ENCODE data around the gene METTL16. TPM values are rescaled to one million over a fixed set of nuclear protein-coding genes. Genes with fewer than 3 reads are reported as not detected.
"Not testable (repeated sequence)": the region's sequence is repeated elsewhere in the genome, so short reads cannot be mapped to it uniquely, and the experiment has no call there.

Gene METTL16
- total and polyA plus RNA-seq, 7 donors = 11.2 to 33.0 (median 23.5) TPM

DNA sequence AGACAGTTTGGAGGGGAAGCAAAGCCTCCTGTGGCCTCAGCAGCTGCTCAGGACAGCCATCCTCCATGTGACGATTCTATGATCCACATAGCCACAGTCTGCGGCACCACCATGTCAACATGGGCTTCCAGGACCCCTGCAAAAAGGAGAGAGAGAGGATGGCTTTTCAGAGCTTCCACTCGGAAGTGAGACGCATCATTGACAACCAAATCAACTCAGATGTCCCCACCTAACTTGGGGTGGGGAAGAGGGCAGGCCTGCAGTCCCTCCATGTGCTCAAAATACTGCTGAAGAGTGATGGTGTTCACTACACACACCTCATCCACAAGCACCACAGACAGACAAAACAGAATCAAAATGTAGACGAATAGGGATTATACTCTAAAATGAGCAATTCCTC lies 5.9 kb upstream of the METTL16 start:
- DNase-seq = no peak
- Histone ChIP-seq H3K4me1 (no peaks in the 10 kb centered on the region), H3K4me3 (no peak overlapping the region), H3K27me3 (ENCODE audit: insufficient read depth in 3 of 3, low read length in 2 of 3) (no peaks in the 10 kb centered on the region), H3K36me3 (ENCODE audit: insufficient read depth in 1 of 2, low read depth in 1 of 2) (no peaks in the 10 kb centered on the region), H3K9me3 (no peaks in the 10 kb centered on the region), H3K27ac (no peak overlapping the region)
- intact Hi-C loops (cut with DNase I) = loop anchor here in 1 of 2 donors (10.0 kb wide), 1 partner anchor 187 kb away; no protein-coding TSS in a partner anchor
- no peak for ATAC-seq
- WGBS, 3 donors = 82 to 91% (median 88%) methylated on average over 5 of the region's 5 CpGs
- TF ChIP-seq, protein P1, sequence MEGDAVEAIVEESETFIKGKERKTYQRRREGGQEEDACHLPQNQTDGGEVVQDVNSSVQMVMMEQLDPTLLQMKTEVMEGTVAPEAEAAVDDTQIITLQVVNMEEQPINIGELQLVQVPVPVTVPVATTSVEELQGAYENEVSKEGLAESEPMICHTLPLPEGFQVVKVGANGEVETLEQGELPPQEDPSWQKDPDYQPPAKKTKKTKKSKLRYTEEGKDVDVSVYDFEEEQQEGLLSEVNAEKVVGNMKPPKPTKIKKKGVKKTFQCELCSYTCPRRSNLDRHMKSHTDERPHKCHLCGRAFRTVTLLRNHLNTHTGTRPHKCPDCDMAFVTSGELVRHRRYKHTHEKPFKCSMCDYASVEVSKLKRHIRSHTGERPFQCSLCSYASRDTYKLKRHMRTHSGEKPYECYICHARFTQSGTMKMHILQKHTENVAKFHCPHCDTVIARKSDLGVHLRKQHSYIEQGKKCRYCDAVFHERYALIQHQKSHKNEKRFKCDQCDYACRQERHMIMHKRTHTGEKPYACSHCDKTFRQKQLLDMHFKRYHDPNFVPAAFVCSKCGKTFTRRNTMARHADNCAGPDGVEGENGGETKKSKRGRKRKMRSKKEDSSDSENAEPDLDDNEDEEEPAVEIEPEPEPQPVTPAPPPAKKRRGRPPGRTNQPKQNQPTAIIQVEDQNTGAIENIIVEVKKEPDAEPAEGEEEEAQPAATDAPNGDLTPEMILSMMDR (IDR thresholded peaks at IDR 0.05) = no peak

DNA sequence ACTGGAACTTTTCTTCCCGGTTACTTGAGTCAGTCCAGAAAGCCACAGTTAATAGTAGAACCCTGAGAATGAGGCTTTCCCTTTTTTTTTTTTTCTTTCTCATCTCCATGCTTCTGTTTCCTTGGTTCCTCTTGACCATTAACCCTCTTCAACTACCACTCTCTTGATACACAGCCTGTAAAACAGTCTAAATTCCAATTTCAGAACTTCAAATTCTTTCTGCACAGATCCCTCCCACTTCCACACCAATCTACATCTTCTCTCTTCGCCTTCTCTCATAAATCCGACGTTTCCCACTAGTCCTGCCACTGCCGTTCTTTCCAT lies 588 bp downstream of the METTL16 start:
- TF ChIP-seq, protein P1 (IDR thresholded peaks at IDR 0.05) = no peak

DNA sequence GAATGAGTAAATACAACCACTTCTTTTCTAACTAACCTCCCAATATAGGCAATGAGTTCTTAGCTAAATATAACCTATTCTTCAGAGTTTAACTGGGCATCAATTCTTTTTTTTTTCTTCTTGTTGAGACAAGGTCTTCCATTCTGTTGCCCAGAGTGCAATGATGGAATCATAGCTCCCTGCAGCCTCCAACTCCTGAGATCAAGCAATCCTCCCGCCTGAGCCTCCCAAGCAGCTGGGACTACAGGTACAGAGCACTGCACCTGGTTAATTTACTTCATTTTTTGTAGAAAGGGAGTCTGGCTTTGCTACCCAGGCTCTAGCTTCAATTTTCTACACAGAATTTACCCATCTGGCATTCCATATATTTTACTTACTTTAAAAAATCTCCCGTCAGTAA lies 1.1 kb downstream of the METTL16 start:
- DNase-seq (no peak), ATAC-seq (no peak)
- H3K27me3 ChIP-seq (ENCODE audit: insufficient read depth in 3 of 3, low read length in 2 of 3) = no peaks in the 10 kb centered on the region
- intact Hi-C loops (cut with DNase I) = loop anchor here (2.0 to 10.0 kb wide), 3 partner anchors 82 to 197 kb away; partner anchors contain the start of gene PAFAH1B1 (in 1 of the 2)
- H3K36me3 ChIP-seq (ENCODE audit: insufficient read depth in 1 of 2, low read depth in 1 of 2) = no peaks in the 10 kb centered on the region
- peak overlapping the region; percentile 93 for H3K4me3 ChIP-seq
- no peaks in the 10 kb centered on the region for H3K9me3 ChIP-seq
- peak overlapping the region; percentile 91 for H3K27ac ChIP-seq
- H3K4me1 ChIP-seq = peaks cover 20% of the 10 kb centered on the region
- WGBS, 3 donors = 58 to 68% (median 60%) methylated on average over 2 of the region's 2 CpGs
- TF ChIP-seq, protein P1 (IDR thresholded peaks at IDR 0.05) = no peak

More for the DNA sequence above, 588 bp downstream of the METTL16 start:
- Histone ChIP-seq H3K36me3 (ENCODE audit: insufficient read depth in 1 of 2, low read depth in 1 of 2) (no peaks in the 10 kb centered on the region), H3K4me1 (peaks cover 20% of the 10 kb centered on the region), H3K9me3 (no peaks in the 10 kb centered on the region), H3K4me3 (peak overlapping the region; percentile 93), H3K27me3 (ENCODE audit: insufficient read depth in 3 of 3, low read length in 2 of 3) (no peaks in the 10 kb centered on the region), H3K27ac (peak overlapping the region; percentile 91)
- intact Hi-C loops (cut with DNase I) = loop anchor here (2.0 to 10.0 kb wide), 3 partner anchors 82 to 196 kb away; partner anchors contain the start of gene PAFAH1B1 (in 1 of the 2)
- ATAC-seq = no peak
- WGBS, 3 donors = 0 to 2% (median 1%) methylated on average over 5 of the region's 5 CpGs
- no peak for DNase-seq

DNA sequence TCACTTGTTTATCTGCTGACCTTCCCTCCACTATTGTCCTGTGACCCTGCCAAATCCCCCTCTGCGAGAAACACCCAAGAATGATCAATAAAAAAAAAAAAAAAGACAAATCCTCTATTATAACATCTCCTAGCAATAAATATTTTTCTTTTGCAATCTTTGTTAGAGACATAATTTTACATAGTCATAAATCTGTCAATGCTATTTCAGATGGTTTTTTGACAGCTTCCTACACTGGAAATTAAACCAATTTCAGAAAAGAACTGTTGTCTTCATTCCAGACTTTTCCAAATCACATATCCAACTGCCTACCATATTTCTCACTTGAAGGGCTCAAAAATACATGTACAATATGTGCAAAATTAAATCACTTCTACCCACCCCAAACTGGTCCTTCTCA lies 3.7 kb downstream of the METTL16 start:
- H3K4me3 ChIP-seq = no peak overlapping the region
- H3K9me3 ChIP-seq = no peaks in the 10 kb centered on the region
- intact Hi-C loops (cut with DNase I) = loop anchor here in 1 of 2 donors (10.0 kb wide), 1 partner anchor 87 kb away; the partner anchor contains the start of gene PAFAH1B1

DNA sequence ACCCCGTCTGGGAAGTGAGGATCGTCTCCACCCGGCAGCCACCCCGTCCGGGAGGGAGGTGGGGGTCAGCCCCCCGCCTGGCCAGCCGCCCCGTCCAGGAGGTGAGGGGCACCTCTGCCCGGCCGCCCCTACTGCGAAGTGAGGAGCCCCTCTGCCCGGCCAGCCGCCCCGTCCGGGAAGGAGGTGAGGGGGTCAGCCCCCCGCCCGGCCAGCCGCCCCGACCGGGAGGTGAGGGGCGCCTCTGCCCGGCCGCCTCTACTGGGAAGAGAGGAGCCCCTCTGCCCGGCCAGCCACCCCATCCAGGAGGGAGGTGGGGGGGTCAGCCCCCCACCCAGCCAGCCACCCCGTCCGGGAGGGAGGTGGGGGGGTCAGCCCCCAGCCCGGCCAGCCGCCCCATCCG lies 4.7 kb downstream of the METTL16 start:
- intact Hi-C loops (cut with DNase I) = loop anchor here in 1 of 2 donors (10.0 kb wide), 1 partner anchor 88 kb away; the partner anchor contains the start of gene PAFAH1B1
- peaks cover 20% of the 10 kb centered on the region for H3K4me1 ChIP-seq
- not testable (repeated sequence) for H3K36me3 ChIP-seq (ENCODE audit: insufficient read depth in 1 of 2, low read depth in 1 of 2); DNase-seq; H3K27ac ChIP-seq; ATAC-seq; H3K9me3 ChIP-seq; H3K4me3 ChIP-seq; H3K27me3 ChIP-seq (ENCODE audit: insufficient read depth in 3 of 3, low read length in 2 of 3)
- 95 to 98% (median 97%) methylated on average over 17 to 29 of the region's 29 CpGs for WGBS, 3 donors

More for the DNA sequence above, 3.7 kb downstream of the METTL16 start:
- TF ChIP-seq, protein P1 (IDR thresholded peaks at IDR 0.05) = no peak
- H3K27me3 ChIP-seq (ENCODE audit: insufficient read depth in 3 of 3, low read length in 2 of 3) = no peaks in the 10 kb centered on the region
- H3K36me3 ChIP-seq (ENCODE audit: insufficient read depth in 1 of 2, low read depth in 1 of 2) = no peaks in the 10 kb centered on the region
- 100% methylated on average over 1 of the region's 1 CpG; no CpG with 5 or more reads in 1 of the 3 donors for WGBS, 3 donors
- H3K4me1 ChIP-seq = peaks cover 20% of the 10 kb centered on the region
- H3K27ac ChIP-seq = no peak overlapping the region
- DNase-seq (no peak), ATAC-seq (no peak)

Data from psoas muscle (tissue), 8 donors.